CD4-positive, alpha-beta T cell treated with Interleukin-12 subunit alpha and Interleukin-12 subunit beta, for 1 hour (primary cell): ENCODE results near the gene NEO1.

Experiments used
- DNase-seq: peaks from one replicate; pipeline ENCODE4 v3.0.0-alpha.2; 2020

The NEO1 gene

GRCh38 chr15:73227433-73228056 is 175.3 kb downstream of the NEO1 start:
- DNase-seq: no peak

GRCh38 chr15:73228128-73228646 is 175.9 kb downstream of the NEO1 start:
- DNase-seq: no peak

GRCh38 chr15:73231661-73232419 is 179.6 kb downstream of the NEO1 start:
- DNase-seq: no peak

GRCh38 chr15:73232776-73233175 is 180.5 kb downstream of the NEO1 start:
- no peak for DNase-seq

- DNase-seq: no peak
These were observed 181.4 kb downstream of the NEO1 start for GRCh38 chr15:73233623-73234022.

GRCh38 chr15:73237910-73238309 is 185.6 kb downstream of the NEO1 start:
- DNase-seq: no peak

GRCh38 chr15:73239564-73240215 is 187.4 kb downstream of the NEO1 start:
- DNase-seq: no peak

- DNase-seq: peak; percentile 73
These were observed 188.7 kb downstream of the NEO1 start for GRCh38 chr15:73240866-73241499.

- DNase-seq: peak; percentile 26
These were observed 192.1 kb downstream of the NEO1 start for GRCh38 chr15:73244333-73244732.

GRCh38 chr15:73246439-73246838 is 194.2 kb downstream of the NEO1 start:
- no peak for DNase-seq

GRCh38 chr15:73246898-73247297 is 194.6 kb downstream of the NEO1 start:
- DNase-seq: no peak

GRCh38 chr15:73247331-73247730 is 195.1 kb downstream of the NEO1 start:
- DNase-seq: no peak

GRCh38 chr15:73249499-73249898 is 197.2 kb downstream of the NEO1 start:
- DNase-seq: no peak

GRCh38 chr15:73254598-73254997 is 202.3 kb downstream of the NEO1 start:
- DNase-seq: no peak

- DNase-seq: no peak
These were observed 206.2 kb downstream of the NEO1 start for GRCh38 chr15:73258271-73259108.

GRCh38 chr15:73264881-73265280 is 212.6 kb downstream of the NEO1 start:
- no peak for DNase-seq

GRCh38 chr15:73265536-73266153 is 213.4 kb downstream of the NEO1 start:
- DNase-seq: peak; percentile 52

- DNase-seq: no peak
These were observed 216.2 kb downstream of the NEO1 start for GRCh38 chr15:73268457-73268856.

- DNase-seq: no peak
These were observed 218.3 kb downstream of the NEO1 start for GRCh38 chr15:73270366-73271097.

- peak; percentile 55 for DNase-seq
These were observed 221.1 kb downstream of the NEO1 start for GRCh38 chr15:73273181-73274002.
